Adrenal gland (tissue), 5 donors: ENCODE data around the gene FANCL.

Experiments used
- POLR2A ChIP-seq, 2 donors: fragments of 450-650 bp; IDR thresholded peaks; one replicate each; pipeline ENCODE4 v1.6.1; 2017; ENCODE audit warnings: antibody characterized with exemption in 2 of 2, mild to moderate bottlenecking in 2 of 2, moderate library complexity in 1 of 2
- TF ChIP-seq, protein P1 (sequence below), 6 experiments: fragments of 450-650 bp in 4 of 6; fragments of 200-600 bp in 2 of 6; sonication (generic) in 1 of 6; IDR thresholded peaks; 1 replicate in 5 of 6; 2 replicates in 1 of 6; pipeline versions ENCODE4 v1.5.1 to v1.8.0; 2016 to 2021; ENCODE audit warnings: antibody characterized with exemption in 6 of 6, mild to moderate bottlenecking in 2 of 6, moderate library complexity in 1 of 6
- donor health status: DM: no; HTN: no; CAD: no.

DNA sequence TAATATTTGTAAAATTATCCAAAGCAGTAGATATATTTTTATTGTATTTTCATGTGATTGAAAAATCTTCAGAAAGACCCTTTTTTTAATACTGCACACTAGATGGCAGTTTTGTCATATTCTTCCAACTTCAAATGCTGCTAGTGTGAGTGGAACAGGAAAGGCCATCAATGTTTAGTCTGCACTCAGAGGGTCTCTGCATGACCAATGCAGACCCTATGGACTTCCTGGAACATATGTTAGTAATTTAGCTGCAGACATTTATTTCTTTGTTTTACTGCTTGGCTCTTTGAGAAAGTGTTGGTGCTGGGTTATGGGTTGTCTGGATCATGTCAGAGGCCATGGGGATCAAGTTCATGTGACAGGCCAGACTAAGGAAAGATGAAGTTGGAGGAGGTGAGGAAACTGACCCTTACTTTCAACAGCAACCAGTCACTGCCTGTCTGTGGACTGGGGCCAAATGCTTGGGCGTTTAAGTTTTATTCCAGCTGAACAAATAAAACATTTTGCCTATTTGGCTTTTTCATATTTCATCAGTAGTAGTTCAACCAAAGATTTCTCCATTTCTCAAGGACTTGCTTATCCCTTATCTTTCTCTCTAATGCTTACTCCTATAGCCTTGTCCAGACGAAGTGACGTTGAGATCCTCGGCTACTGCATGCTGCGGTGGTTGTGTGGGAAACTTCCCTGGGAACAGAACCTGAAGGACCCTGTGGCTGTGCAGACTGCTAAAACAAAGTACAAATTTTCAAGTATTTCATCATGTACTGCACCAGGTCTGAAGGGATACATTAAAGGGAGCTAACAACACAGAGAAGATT is 109.7 kb downstream of the FANCL start:
- TF ChIP-seq, protein P1, sequence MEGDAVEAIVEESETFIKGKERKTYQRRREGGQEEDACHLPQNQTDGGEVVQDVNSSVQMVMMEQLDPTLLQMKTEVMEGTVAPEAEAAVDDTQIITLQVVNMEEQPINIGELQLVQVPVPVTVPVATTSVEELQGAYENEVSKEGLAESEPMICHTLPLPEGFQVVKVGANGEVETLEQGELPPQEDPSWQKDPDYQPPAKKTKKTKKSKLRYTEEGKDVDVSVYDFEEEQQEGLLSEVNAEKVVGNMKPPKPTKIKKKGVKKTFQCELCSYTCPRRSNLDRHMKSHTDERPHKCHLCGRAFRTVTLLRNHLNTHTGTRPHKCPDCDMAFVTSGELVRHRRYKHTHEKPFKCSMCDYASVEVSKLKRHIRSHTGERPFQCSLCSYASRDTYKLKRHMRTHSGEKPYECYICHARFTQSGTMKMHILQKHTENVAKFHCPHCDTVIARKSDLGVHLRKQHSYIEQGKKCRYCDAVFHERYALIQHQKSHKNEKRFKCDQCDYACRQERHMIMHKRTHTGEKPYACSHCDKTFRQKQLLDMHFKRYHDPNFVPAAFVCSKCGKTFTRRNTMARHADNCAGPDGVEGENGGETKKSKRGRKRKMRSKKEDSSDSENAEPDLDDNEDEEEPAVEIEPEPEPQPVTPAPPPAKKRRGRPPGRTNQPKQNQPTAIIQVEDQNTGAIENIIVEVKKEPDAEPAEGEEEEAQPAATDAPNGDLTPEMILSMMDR (IDR thresholded peaks at IDR 0.05) = peak in 3 of 6 experiments; percentile 26 to 42 (median 40)
- TF ChIP-seq POLR2A (IDR thresholded peaks at IDR 0.05) = no peak
